ENCODE data around the gene YWHAB.

YWHAB gene

GRCh38 chr20:44942264-44942973, 56.9 kb downstream of the YWHAB start:
- TF ChIP-seq POLR2A (IDR thresholded peaks at IDR 0.05; ENCODE audit: low read depth, low read length), result no peak; the same call in 1 of the 2 replicates
- FAIRE-seq (no peak), DNase-seq (ENCODE audit: insufficient read length, low spot score) (no peak)

- FAIRE-seq (no peak), DNase-seq (ENCODE audit: insufficient read length, low spot score) (no peak)
- TF ChIP-seq POLR2A (IDR thresholded peaks at IDR 0.05; ENCODE audit: low read depth, low read length), result no peak
Observed at GRCh38 chr20:44943828-44944227, 58.3 kb downstream of the YWHAB start.

DNA sequence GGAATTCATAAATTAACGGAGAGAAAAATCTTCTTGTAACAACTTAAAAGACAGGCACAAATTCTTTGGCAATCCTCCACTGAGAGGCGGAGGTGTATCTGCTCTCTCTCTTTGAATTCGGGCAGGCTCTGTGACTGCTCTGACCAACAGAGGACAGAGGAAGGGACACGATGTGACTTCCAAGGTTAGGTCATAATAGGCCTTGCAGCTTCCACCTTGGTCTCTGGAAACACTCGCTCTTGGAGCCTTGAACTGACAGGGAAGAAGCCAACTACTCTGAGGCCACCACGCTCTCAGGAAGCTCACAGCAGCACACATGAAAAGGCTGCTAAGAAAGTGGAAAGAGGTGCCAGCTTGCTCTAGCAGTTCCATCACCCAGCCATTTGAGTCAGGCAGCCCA, 59.8 kb downstream of the YWHAB start:
- TF ChIP-seq POLR2A (IDR thresholded peaks at IDR 0.05; ENCODE audit: low read depth, low read length), result no peak
- no peak for FAIRE-seq
- no peak for DNase-seq (ENCODE audit: insufficient read length, low spot score)

DNA sequence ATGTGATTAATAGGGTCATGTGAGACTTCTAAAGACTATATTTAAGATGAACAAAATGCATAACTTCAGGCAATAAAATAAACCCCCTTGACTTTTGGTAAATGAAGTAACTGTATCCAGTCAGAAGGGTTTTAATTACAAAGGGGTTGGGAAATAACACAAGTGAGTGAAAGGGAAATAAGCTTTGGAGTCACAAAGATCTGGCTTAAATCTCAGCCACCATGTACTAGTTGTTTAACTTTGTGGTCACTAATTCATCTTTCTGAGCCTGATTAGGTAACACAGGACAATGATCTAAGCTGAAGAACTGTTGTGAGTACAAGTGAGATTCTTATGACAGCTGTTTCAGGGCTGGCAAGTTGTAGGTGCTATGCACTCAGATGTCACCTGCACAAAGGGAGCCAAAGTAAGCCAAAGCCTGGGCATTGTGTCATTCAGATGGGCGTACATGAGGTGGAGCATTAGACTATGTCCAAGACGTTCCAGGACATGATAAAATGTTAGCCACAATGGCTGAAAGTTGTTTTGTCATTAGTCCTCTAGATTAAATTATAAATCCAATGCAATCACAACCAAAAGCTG, 60.9 kb downstream of the YWHAB start:
- FAIRE-seq (no peak), DNase-seq (ENCODE audit: insufficient read length, low spot score) (no peak)
- no peak for TF ChIP-seq POLR2A (IDR thresholded peaks at IDR 0.05; ENCODE audit: low read depth, low read length)

DNA sequence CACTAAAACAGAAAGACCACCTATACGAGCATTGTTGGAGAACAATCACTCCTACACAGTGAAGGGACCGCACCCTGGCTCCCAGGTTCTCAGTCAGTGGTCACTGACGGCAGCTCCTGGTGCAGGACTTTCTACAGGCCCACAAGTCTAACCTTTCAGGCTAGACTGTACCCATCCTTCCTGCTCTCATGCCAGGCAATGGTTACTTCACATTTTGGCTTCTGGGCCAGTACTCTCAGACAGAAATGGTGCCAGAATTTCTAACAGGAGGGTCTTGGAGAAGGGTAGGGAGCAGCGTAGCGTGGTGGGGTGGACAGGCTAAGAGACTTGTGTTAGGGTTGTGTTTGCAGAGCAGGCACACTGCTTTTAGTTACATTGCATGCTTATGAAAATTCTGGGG, 62.6 kb downstream of the YWHAB start:
- FAIRE-seq (no peak), DNase-seq (ENCODE audit: insufficient read length, low spot score) (no peak)
- no peak for TF ChIP-seq POLR2A (IDR thresholded peaks at IDR 0.05; ENCODE audit: low read depth, low read length)

- FAIRE-seq (no peak), DNase-seq (ENCODE audit: insufficient read length, low spot score) (no peak)
- TF ChIP-seq POLR2A (IDR thresholded peaks at IDR 0.05; ENCODE audit: low read depth, low read length), result no peak
Observed at GRCh38 chr20:44948513-44948912, 63.0 kb downstream of the YWHAB start.

DNA sequence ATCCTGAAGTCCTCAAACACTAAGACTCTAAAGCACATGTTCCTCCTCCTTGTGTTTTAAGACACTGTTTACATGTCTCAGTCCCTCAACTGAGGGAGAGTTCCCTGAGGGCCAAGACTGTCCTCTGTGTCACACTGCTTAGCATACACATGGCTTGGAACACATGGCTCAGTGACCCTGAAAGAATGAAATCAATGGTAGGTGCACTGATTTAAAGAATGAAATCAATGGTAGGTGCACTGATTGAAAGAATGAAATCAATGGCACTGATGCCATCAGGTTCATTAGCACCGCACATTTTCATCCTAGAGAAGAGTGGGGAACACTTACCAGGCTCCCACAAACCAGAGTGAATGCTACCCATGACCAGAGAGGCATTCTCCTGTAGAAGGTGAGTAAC, 64.9 kb downstream of the YWHAB start:
- DNase-seq (ENCODE audit: insufficient read length, low spot score) (no peak), FAIRE-seq (no peak)
- TF ChIP-seq POLR2A (IDR thresholded peaks at IDR 0.05; ENCODE audit: low read depth, low read length), result no peak

DNA sequence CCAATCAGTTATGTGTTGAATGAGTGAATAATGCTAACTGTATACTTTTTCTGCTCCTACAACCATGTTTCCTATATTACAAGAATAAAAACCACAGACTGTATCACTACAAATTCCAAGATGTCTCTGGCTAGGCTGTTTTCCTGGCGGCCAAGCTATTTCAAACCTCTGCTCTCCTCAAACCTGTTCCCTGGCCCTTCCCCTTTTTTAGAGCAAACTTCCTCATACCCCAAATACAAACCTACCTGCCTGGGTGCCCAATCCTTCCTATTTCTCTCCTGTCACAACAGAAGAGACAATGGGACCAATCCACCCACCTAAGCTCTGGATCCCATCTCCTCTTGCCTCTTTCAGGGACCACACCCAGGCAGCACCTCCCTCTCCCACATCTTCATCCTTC, 67.2 kb downstream of the YWHAB start:
- no peak for FAIRE-seq
- TF ChIP-seq POLR2A (IDR thresholded peaks at IDR 0.05; ENCODE audit: low read depth, low read length), result no peak

GRCh38 chr20:44954211-44954610, 68.7 kb downstream of the YWHAB start:
- no peak for TF ChIP-seq POLR2A (IDR thresholded peaks at IDR 0.05; ENCODE audit: low read depth, low read length)
- no peak for DNase-seq (ENCODE audit: insufficient read length, low spot score)
- FAIRE-seq, result no peak

More for the DNA sequence above, 67.2 kb downstream of the YWHAB start:
- no peak for DNase-seq (ENCODE audit: insufficient read length, low spot score)

GRCh38 chr20:44955270-44955669, 69.8 kb downstream of the YWHAB start:
- no peak for FAIRE-seq
- no peak for TF ChIP-seq POLR2A (IDR thresholded peaks at IDR 0.05; ENCODE audit: low read depth, low read length)
- DNase-seq (ENCODE audit: insufficient read length, low spot score), result no peak

DNA sequence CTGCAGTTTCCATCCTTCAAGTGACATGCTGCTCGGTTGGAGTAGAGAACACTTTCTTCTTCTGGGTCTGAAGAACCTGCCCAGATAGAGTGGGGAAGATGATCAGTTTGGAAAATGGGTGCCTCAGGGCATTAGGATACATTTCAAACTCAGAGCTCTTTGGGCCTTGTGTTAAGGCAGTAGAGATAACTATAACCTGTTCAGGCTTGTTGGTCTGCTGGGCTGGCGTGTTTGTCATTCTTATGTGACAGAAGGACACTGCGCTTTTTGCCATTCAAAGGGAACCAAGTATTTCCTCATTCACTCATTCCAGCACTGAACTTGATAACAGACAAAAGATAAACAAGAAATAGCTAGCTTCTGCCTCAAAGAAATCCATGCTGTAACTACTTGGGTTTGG, 70.9 kb downstream of the YWHAB start:
- no peak for DNase-seq (ENCODE audit: insufficient read length, low spot score)
- FAIRE-seq, result no peak
- TF ChIP-seq POLR2A (IDR thresholded peaks at IDR 0.05; ENCODE audit: low read depth, low read length), result no peak

All from H54 (cell line).